Activated T-cell treated with anti-CD3 and anti-CD28 coated beads for 24 hours (primary cell): ENCODE data around the gene GSG1L2.

Experiments used
- DNase-seq: peaks from one replicate; pipeline ENCODE4 v3.0.0-alpha.2; 2020; ENCODE audit warnings: low read depth

The GSG1L2 gene

DNA sequence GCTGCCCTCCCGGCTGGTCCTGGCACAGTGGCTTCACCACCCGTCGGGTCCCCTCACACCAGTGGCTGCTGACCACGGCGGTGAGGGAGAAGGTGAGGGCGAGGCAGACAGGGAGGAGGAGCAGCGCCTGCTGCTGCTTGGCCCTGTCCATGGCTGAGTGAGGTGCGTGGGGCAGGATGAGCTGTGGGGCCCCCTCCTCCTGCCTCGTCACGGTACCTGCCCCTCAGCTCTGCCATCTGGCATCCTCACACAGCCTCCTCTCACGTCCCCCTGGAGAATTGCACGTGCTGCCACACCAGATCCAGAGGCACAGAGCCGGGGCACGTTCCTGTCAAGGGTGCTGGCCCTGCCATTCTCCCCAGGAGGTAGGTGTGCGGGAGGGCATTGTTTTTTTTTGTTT, at the start of gene GSG1L2:
Gene GSG1L2 (minus strand): TSS at position 159 of the 400 bp plus-strand sequence. CDS start 8 bp downstream, at position 151.
- DNase-seq: no peak

DNA sequence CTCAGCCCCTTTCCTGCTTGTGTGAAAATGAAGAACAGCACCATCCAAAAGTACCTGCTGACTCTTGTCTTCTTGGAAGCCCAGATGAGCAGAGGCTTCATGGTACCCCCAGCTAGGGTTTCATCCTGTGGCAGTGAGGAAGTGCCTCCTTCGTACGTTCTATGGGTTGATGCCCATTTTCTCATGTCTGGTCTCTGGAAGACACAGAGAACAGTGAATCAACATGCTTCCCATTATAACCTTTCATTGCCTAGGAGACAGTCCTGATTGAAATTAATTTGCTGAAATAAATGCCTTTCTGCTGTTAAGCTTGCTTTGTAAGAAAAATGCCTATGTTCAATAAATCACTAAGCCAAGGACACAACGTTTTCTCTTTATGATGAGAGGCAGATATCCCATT, 46.7 kb upstream of the GSG1L2 start:
- no peak for DNase-seq

DNA sequence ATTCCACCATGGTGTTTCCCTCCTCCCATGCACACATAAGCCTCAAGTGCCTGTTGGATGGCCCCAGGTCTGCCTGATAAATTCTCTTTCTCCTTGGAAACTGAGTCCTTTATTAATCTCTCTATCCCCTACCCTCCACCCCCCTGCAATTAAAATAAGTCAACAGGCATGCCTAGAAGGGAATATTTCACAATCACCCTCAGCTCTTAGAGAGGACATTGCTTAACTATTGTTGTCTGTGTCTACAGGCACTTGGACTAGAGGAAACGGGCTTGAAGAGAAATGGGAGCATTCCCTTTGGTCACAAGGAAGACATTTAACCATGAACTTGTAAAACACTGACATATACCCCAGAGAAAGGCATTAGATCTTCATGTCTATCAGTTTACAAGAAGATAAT, 43.7 kb upstream of the GSG1L2 start:
- DNase-seq: no peak

DNA sequence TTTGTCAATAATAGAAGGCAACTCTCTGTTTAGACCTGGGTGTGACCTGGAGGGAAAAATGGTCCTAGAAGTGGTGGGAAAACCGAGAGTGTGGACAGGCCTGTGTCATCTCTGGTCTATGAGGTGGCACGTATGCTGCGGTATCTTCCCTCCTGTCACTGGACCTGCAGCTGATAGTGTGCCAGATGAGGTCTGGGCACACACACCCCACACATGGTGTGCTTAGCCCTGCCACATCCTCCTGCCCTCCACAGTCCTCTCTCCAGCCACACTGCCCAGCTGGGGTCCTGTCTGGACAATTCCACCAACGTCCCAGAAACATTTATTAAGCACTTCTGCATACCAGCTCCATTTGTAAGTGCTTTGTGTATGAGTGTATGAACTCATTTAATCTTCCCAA, 41.1 kb upstream of the GSG1L2 start:
- DNase-seq: no peak

DNA sequence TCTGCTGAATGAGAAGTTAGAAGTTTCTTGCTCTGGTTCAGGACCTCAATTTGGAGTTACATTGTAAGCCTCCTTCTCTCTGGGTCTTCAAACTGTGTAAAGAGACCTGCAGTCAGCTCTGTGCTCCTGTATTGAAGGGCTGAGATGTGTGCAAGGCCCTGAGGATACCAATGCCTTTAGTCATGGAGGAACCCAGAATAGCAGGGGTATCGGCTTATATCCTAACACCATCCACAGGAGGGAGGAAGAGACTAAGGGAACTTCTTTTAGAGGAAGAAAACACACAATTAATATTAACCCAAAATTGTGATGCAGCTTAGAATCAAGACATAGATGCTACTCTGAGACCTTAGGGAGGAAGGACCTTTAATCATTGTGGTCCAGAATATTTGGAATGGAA, 40.3 kb upstream of the GSG1L2 start:
- DNase-seq: no peak

DNA sequence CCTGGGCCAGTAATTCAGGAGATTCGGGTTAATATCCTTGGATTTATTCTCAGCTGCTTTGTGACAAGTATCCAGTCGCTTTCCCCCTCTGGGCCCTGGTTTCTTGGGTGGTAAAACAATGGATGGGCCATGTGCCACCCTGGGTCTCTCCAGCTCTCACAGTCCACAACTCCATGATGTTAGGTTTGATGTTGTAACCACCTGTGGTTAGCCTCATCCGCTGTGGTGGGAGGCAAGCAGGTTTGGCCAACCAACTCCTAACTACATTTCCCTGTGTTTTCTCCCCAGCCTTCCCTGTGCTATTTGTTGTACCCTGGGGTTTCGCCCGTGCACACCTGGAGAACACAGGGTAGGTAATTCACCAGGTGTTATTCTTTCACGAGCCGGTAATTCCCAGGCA, 39.0 kb upstream of the GSG1L2 start:
- DNase-seq: no peak

DNA sequence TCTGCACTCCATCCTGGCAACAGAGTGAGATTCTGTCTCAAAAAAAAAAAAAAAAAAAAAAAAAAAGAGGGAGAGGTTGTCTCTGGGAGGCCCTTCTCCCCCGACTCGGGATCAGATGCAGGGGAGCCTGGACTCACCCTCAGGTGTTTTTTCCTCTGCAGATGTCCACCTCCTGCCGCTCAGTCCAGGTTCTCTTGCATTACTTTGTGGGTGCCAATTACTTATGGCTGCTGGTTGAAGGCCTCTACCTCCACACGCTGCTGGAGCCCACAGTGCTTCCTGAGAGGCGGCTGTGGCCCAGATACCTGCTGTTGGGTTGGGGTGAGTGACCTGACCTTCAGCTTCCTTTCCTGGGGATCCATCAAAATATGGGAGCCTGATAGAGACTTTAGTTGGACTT, 37.9 kb upstream of the GSG1L2 start:
- no peak for DNase-seq

DNA sequence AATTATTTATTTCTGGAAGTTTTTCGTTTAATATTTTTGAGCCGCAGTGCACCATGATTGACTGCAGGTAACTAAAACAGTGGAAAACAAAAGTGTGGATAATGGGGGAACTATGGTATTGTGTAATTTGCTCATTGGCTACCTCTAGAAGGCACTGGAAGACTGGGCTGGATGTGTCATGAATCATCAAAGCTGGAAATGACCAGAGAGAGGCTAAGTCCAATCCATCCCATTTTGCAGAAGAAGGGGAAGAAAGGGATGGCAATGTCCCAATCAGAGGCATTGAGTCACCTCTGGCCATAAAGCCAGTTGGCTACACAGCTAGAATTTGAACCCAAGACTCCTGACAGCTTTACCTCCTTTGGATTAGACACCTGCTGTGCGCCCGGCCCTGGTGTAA, 33.2 kb upstream of the GSG1L2 start:
- no peak for DNase-seq

DNA sequence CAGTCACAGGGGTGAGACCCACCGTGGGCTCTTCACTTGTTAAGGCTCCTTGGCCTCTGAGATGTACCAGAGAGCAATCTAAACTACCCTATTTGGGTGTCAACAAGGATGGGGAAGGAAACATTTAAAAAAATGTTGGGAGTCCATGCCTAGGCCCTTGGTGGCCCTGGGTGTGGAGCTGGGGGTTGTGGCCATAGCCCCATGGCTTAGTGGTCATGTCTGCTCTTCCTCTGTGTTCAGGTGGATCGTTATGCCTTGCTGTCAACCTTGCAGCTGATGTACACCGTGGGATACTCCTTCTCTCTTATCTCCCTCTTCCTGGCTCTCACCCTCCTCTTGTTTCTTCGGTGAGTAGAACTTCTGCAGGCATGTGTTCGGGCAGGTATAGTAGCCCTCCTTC, 32.4 kb upstream of the GSG1L2 start:
- DNase-seq: no peak

DNA sequence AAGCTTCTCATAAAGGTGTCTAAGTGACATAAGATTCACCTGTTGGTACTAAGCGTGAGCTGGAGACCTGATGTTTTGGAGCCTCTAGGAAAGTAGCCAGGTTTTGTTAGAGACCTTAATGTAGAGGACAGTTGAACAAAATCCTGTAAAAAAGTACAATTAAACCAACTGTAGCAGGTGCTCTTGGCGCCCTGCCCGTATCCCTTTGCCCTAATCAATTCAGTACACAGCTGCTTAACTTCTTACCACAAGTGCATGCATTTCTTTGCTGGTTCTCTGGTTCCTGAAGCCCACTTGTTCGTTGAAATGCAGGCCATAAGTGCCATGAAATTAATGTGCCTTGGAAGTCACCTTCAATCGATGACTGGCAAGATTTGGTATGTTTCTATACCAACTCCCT, 28.3 kb upstream of the GSG1L2 start:
- DNase-seq: no peak

DNA sequence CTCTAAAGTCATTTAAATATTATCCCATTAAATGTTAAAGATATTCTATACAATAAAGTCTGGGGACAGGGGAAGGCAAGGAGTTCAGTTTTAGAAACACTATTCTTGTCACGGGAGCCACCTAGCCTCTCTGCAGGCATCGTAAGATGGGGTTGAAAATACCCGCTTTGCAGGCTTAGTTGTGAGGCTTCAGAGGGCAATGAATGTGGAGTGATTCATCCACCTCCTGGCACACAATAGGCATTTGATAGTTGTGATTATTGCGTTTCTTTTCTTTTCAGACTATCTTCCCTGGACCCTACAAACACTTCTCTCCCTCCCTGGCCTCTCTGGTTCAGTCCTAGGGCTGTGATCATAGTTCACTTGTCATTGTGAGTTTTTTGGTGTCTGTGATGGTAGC, 23.4 kb upstream of the GSG1L2 start:
- no peak for DNase-seq

DNA sequence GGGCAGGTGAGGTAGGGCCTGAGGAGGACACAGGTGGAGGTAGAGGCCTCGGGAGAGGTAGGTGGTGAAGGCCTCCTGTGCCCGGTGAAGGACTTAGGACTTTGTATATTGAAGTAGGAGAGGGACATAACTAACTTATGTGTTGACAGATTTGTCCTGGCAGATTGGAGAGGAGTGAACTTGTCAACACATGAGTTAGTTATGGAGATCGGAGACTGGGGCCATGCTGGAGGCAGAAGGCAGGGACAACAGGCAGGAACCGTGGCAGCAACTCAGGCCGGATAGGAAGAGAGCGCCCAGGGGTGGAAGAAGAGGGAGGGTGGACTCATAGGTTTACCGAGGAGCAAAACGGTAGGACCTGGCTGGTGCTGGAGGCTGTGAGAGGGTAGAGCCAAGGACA, 22.3 kb upstream of the GSG1L2 start:
- no peak for DNase-seq

DNA sequence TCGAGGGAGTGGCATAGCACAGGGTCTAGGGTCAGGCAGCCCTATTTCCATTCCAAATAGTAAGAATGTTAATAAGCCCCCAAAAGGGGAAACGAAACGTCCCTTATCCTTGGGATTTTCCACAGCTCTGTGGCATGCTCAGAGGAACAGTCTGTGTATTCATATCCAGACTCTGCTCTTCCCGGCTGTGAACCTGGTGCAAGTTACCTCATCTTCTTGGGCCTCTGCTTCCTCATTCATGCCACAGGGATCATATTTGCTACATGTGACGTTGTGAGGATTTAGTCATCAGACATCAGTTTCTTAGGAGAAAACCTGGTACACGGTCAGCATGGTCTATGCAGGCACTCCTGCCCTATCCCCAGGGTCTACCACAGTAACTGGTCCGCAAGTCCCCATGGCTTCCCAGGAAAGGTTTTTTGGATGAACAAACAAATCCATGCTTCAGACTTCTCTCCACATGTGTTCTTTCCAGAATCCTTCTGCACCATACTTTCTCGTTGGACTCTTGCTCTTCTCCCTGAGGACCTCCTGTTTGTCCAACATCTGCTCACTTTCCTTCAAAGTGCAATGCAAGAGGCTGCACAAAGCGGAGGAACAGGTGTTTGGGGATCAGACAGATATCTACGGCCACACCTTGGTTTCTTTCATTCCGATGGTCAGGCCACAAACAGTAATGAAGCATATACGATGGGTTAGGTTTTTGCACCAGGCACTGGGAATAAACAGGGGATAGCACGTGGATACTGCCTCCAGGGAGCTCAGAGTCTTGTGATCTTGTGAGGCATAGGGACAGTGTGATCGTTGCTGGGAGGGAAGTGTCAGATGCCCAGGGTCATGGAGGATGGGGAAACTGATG, 21.5 kb upstream of the GSG1L2 start:
- no peak for DNase-seq

DNA sequence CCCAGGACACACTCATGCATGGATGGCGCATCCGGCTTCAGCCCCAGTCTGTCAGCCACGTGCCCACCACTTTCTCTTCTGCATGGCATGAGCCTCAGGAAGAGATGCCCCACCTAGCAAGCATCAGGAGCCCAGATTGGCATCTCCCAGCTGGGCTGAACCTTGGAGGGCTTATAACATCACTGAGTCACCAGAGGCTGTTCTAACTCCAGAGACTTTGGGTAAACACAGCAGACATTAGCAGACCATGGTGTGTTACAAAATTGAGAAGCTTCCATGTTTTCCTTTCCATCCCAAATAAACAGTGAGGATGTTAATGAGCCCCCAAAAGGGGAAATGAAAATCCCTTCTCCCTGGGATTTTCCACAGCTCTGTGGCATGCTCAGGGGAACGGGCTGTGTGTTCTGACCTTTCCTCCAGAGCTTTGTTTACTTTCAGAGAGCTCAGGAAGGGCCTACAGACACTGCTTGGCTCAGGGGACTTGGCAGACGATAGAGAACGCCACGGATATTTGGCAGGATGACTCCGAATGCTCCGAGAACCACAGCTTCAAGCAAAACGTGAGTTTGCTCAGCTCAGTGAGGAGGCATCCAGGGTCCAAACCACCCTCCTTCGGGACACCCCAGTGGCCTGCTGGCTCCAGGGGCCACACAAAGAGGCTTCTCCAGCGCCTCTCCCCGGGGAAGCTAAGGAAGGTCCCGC, 20.3 kb upstream of the GSG1L2 start:
- DNase-seq: no peak

DNA sequence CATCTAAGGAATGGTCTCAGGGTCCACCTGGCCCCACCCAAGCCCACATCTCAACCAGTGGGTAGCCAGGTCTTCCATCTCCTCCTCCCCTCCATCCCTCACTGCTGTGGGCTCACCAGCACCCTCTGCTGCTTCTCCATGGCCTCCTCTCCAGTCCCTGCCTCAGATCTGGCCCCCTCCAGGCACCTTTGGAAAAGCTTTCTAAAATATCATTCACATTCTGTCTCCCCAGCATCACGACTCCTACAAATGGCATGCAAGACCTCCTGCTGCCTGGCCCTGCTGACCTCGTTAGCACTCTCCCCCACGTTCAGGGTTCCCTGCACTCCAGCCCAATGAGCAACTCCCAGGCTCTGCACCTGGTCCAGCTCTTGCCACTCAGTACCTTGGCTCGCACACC, 17.6 kb upstream of the GSG1L2 start:
- no peak for DNase-seq

DNA sequence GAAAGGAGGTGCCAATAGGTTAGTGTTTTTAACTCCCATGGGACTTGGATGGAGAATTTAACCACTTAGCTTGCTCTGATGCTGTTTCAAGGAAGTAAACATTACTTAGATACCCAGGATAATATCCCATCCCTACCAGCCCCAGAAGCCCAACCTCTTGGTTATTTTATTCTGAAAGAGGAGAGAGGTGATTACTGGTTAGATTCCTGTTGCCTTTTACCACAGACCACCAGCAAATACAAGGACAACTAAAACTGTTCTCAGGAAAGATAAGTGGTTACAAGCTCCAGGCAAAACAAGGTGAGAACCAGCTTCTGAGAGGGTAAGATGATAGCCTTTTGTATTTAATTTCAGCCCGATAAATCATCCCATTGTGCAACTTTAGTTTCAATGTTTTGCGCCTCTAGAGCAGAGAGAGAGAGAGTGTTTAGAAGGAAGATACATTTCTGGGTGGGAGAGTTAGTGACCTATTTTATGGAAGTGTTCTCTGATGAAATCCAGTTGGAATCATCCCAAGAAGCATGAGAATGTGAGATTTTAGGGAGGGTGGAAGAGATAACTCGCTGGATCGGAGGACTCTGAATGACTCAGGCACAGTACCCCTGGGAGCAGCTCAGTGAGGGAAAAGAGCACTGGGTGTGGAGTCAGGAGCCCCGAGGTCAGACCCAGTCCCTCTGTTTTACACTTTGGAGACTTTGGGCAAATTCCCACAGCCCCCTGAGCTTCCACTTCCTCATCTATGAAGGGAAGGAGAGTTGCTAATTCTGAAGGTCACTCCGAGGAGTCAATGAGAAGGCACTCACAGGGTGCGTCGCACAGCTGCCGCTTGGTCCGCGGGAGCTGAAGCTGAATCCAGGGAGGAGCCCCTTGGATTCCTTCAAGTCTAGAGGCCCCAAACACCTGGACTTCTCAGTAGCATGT, 15.9 kb upstream of the GSG1L2 start:
- no peak for DNase-seq

DNA sequence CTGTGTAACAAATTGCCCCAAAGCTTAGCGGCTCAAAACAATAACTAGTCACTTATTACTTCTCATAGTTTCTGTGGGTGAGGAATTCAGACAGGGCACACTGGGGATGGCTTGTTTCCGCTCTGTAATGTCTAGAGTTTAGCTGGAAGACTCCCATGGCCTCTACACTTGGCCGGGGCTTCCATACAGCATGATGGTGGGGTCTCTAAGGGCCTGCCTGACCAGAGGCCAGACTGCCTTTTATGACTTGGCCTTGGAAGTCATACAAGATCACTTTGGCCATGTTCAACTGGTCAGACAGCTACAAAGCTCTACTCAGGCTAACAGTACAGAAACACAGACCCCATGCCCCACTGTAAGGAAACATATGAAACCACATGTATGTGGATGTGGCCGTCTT, 12.0 kb upstream of the GSG1L2 start:
- no peak for DNase-seq

DNA sequence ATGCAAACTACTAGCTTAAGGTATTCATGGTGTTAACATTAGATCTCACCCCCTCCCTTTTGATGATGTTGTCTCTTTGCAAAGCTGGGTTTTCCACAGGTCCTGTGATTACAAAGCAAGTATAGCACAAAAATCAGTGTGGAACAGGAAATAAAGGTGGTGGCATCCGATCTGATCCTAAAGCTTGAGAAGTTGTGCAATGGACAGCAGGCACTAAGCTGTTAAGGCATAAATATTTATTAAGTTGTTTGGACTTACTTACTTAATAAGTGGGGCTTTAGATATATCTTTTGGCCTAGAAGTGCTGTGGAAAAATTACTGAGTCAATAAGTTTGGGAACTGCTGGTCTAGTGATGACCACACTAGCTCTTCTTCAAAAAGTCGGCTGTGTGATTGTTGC, 8.8 kb upstream of the GSG1L2 start:
- no peak for DNase-seq

DNA sequence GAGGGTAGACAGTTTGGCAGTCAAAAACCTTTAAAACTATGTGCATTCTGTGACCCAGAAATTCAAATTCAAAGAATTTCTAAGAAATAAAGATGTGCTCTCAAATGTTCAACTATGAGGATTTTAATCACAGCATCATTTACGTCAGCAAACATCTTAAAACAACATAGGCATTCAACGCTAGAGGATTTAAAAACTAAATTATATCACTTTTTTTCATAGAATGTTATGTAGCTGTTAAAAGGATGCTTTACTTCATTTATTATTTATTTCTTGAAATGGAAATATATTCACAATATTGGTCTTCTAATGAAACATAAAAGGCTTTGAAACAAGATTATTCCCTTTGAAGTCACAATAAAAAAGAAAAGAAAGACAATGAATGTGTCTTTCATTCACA, 7.5 kb upstream of the GSG1L2 start:
- DNase-seq: no peak

DNA sequence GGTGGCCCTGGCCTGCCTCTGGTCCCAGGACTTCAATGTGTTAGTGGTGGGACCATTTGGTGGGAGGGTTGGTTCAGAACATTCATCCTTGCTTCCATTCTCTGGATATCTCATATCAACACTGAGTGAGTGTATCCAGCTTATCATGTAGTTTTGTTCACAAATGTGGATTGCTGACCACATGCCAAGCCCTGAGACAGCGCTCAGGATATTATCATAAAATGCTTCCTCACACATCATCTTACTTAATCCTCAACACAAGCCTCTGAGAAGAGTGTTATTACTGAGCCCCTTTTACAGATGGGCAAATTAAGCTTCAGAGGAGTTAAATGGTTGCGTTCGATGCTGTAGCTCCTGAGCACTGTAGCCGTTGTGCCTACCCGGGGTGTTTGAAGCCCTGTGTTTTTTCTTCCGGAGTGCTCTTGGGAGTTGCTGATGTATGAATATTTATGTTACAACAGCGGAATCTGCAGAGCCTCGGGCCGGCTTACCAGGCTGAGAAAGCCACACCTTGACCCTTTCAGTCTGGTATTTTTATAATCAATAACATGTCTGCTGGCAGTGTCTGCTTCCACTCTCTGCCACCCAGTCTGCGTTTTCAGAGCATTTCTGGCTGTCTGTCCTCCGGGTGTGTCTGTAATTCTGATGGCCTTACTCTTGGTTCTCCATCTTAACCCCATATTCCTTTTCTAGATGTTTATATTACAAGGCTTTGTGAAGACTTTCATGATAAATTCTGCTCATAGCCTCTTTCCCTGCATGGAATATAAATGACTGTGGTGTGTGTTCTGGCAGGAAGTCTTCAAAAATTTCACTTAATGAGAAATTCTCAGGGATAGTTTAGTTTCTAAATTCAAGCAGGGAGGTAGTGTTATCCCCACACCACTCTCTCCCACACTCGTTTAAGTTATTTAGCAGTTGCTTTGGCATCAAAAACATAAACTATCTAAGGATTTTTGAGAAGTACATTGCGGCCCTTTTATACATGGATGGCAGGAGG, 6.7 kb upstream of the GSG1L2 start:
- no peak for DNase-seq

DNA sequence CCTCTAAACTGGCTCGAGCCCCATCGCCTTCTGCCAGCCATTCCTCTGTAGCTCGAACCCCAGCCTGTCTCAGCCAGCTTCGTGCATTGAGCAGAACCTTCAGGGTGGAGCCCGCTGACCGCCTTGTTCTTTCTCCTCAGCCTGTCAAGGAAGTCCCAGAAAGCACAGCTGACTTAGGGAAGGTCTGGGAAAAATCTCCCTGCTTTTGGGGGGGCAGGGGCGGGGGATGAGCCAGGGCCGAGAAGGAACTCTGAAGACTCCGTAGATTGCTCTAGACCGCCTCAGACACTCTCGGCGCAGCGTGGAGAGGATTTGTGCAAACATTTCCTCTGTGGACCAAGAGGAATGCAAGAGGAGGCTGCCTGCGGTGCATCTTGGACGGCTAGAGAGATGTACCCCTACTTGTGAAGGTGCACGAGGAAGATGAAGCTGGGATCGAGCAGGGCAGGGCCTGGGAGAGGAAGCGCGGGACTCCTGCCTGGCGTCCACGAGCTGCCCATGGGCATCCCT, 3.8 kb upstream of the GSG1L2 start, which contains the start of gene GLP2R:
Gene GLP2R (plus strand): TSS at position 284 of the 510 bp plus-strand sequence. CDS start 140 bp downstream, at position 424.
- no peak for DNase-seq
